SJCRH30 (cell line): ENCODE results near the gene SPPL3. TPM values are rescaled to one million over a fixed set of nuclear protein-coding genes. Genes with fewer than 3 reads are reported as not detected.

Experiments used
- DNase-seq, 2 experiments: peaks; one replicate each; pipeline ENCODE4 v3.0.0-alpha.2; 2015 to 2020
- H3K27ac ChIP-seq: fragments of 250-450 bp; sonication (Bioruptor Pico); 2 replicates; pipeline ENCODE4 v1.5.1; 2020; ENCODE audit warnings: mild to moderate bottlenecking, moderate library complexity
- H3K27me3 ChIP-seq: fragments of 250-450 bp; sonication (Bioruptor Pico); 2 replicates; pipeline ENCODE4 v1.5.1; 2020; ENCODE audit warnings: mild to moderate bottlenecking, moderate library complexity
- H3K36me3 ChIP-seq: fragments of 250-450 bp; sonication (Bioruptor Pico); 2 replicates; pipeline ENCODE4 v1.5.1; 2020; ENCODE audit warnings: mild to moderate bottlenecking, moderate library complexity
- H3K4me1 ChIP-seq: fragments of 250-450 bp; sonication (Bioruptor Pico); 2 replicates; pipeline ENCODE4 v1.5.1; 2020; ENCODE audit warnings: mild to moderate bottlenecking, moderate library complexity
- H3K4me3 ChIP-seq: fragments of 250-450 bp; sonication (Bioruptor Pico); 2 replicates; pipeline ENCODE4 v1.5.1; 2020; ENCODE audit warnings: mild to moderate bottlenecking, moderate library complexity
- H3K9me3 ChIP-seq: fragments of 250-450 bp; sonication (Bioruptor Pico); replicated peaks from 2 replicates; pipeline ENCODE4 v1.5.1; 2020; ENCODE audit warnings: mild to moderate bottlenecking, moderate library complexity
- total RNA-seq: library from RNA; depleted of rRNA; stranded (reverse); fragments of >200 nt; shearing (Covaris generic); gene quantifications from 2 replicates; pipeline ENCODE4 v1.2.3, GENCODE V29; 2014

Gene SPPL3
- total RNA-seq, 1 experiment from 2014 or later: 16.1 TPM

- Histone ChIP-seq H3K9me3 (no peaks in the 10 kb centered on the region), H3K36me3 (no peaks in the 10 kb centered on the region), H3K4me3 (no peak overlapping the region), H3K4me1 (no peaks in the 10 kb centered on the region), H3K27ac (no peak overlapping the region), H3K27me3 (no peaks in the 10 kb centered on the region)
- DNase-seq: no peak
Measured at GRCh38 chr12:120816363-120816762, 87.8 kb downstream of the SPPL3 start.

- no peaks in the 10 kb centered on the region for H3K4me1 ChIP-seq
- H3K9me3 ChIP-seq: no peaks in the 10 kb centered on the region
- H3K4me3 ChIP-seq: no peak overlapping the region
- no peaks in the 10 kb centered on the region for H3K36me3 ChIP-seq
- DNase-seq: no peak
- no peaks in the 10 kb centered on the region for H3K27me3 ChIP-seq
- no peak overlapping the region for H3K27ac ChIP-seq
Measured at GRCh38 chr12:120814903-120815429, 89.2 kb downstream of the SPPL3 start.

GRCh38 chr12:120814203-120814902 lies 89.8 kb downstream of the SPPL3 start:
- DNase-seq: peak in 1 of 2 experiments; percentile 32
- H3K27ac ChIP-seq: no peak overlapping the region
- H3K4me1 ChIP-seq: no peaks in the 10 kb centered on the region
- H3K4me3 ChIP-seq: no peak overlapping the region
- H3K36me3 ChIP-seq: no peaks in the 10 kb centered on the region
- H3K27me3 ChIP-seq: no peaks in the 10 kb centered on the region
- H3K9me3 ChIP-seq: no peaks in the 10 kb centered on the region

GRCh38 chr12:120813588-120814153 lies 90.5 kb downstream of the SPPL3 start:
- no peaks in the 10 kb centered on the region for H3K4me1 ChIP-seq
- no peaks in the 10 kb centered on the region for H3K9me3 ChIP-seq
- H3K27me3 ChIP-seq: no peaks in the 10 kb centered on the region
- H3K36me3 ChIP-seq: no peaks in the 10 kb centered on the region
- DNase-seq: no peak
- H3K27ac ChIP-seq: no peak overlapping the region
- H3K4me3 ChIP-seq: no peak overlapping the region

- DNase-seq: no peak
- Histone ChIP-seq H3K9me3 (no peaks in the 10 kb centered on the region), H3K4me3 (no peak overlapping the region), H3K27me3 (no peaks in the 10 kb centered on the region), H3K27ac (no peak overlapping the region), H3K4me1 (no peaks in the 10 kb centered on the region), H3K36me3 (no peaks in the 10 kb centered on the region)
Measured at GRCh38 chr12:120810021-120810420, 94.1 kb downstream of the SPPL3 start.

- Histone ChIP-seq H3K27me3 (no peaks in the 10 kb centered on the region), H3K9me3 (no peaks in the 10 kb centered on the region), H3K36me3 (no peaks in the 10 kb centered on the region), H3K27ac (no peak overlapping the region), H3K4me3 (no peak overlapping the region), H3K4me1 (no peaks in the 10 kb centered on the region)
- DNase-seq: no peak
Measured at GRCh38 chr12:120804428-120804827, 99.7 kb downstream of the SPPL3 start.

- Histone ChIP-seq H3K36me3 (no peaks in the 10 kb centered on the region), H3K27ac (no peak overlapping the region), H3K9me3 (peaks cover 3% of the 10 kb centered on the region; the same call in 1 of the 2 replicates), H3K4me1 (no peaks in the 10 kb centered on the region), H3K4me3 (no peak overlapping the region), H3K27me3 (no peaks in the 10 kb centered on the region)
- no peak for DNase-seq
Measured at GRCh38 chr12:120801146-120801545, 103.0 kb downstream of the SPPL3 start.

GRCh38 chr12:120800665-120801064 lies 103.5 kb downstream of the SPPL3 start:
- H3K4me3 ChIP-seq: no peak overlapping the region
- H3K36me3 ChIP-seq: no peaks in the 10 kb centered on the region
- no peak overlapping the region for H3K27ac ChIP-seq
- no peaks in the 10 kb centered on the region for H3K27me3 ChIP-seq
- no peaks in the 10 kb centered on the region for H3K4me1 ChIP-seq
- DNase-seq: no peak
- peaks cover 3% of the 10 kb centered on the region; the same call in 1 of the 2 replicates for H3K9me3 ChIP-seq

- H3K4me1 ChIP-seq: no peaks in the 10 kb centered on the region
- H3K4me3 ChIP-seq: no peak overlapping the region
- DNase-seq: no peak
Measured at GRCh38 chr12:120799243-120800045, 104.7 kb downstream of the SPPL3 start.

GRCh38 chr12:120798696-120799095 lies 105.5 kb downstream of the SPPL3 start:
- Histone ChIP-seq H3K27me3 (no peaks in the 10 kb centered on the region), H3K27ac (no peak overlapping the region), H3K9me3 (peaks cover 5% of the 10 kb centered on the region; the same call in 1 of the 2 replicates), H3K36me3 (no peaks in the 10 kb centered on the region), H3K4me3 (no peak overlapping the region), H3K4me1 (no peaks in the 10 kb centered on the region)
- DNase-seq: peak; percentile 37 to 64

More at GRCh38 chr12:120799243-120800045, 104.7 kb downstream of the SPPL3 start:
- H3K27ac ChIP-seq: no peak overlapping the region
- peaks cover 3% of the 10 kb centered on the region; the same call in 1 of the 2 replicates for H3K9me3 ChIP-seq
- H3K27me3 ChIP-seq: no peaks in the 10 kb centered on the region
- no peaks in the 10 kb centered on the region for H3K36me3 ChIP-seq

GRCh38 chr12:120797677-120798642 lies 106.2 kb downstream of the SPPL3 start:
- Histone ChIP-seq H3K4me3 (no peak overlapping the region), H3K27ac (no peak overlapping the region), H3K36me3 (0 out of 2 replicates have a peak, but pooled peaks cover under 1% of the 10 kb centered on the region), H3K9me3 (peaks cover 7% of the 10 kb centered on the region; the same call in 1 of the 2 replicates), H3K4me1 (no peaks in the 10 kb centered on the region), H3K27me3 (no peaks in the 10 kb centered on the region)
- no peak for DNase-seq

GRCh38 chr12:120795441-120796178 lies 108.5 kb downstream of the SPPL3 start:
- no peaks in the 10 kb centered on the region for H3K4me1 ChIP-seq
- no peak overlapping the region for H3K27ac ChIP-seq
- H3K27me3 ChIP-seq: no peaks in the 10 kb centered on the region
- peaks cover 7% of the 10 kb centered on the region; the same call in 1 of the 2 replicates for H3K9me3 ChIP-seq
- H3K36me3 ChIP-seq: 0 out of 2 replicates have a peak, but pooled peaks cover 3% of the 10 kb centered on the region
- no peak for DNase-seq
- no peak overlapping the region for H3K4me3 ChIP-seq

- Histone ChIP-seq H3K27me3 (no peaks in the 10 kb centered on the region), H3K27ac (no peak overlapping the region), H3K4me1 (no peaks in the 10 kb centered on the region), H3K9me3 (peaks cover 7% of the 10 kb centered on the region; the same call in 1 of the 2 replicates), H3K36me3 (0 out of 2 replicates have a peak, but pooled peaks cover 3% of the 10 kb centered on the region), H3K4me3 (no peak overlapping the region)
- DNase-seq: no peak
Measured at GRCh38 chr12:120793357-120793756, 110.8 kb downstream of the SPPL3 start.
